Activated naive CD4-positive, alpha-beta T cell (primary cell): Measurements from ENCODE around the gene DRAM2.
A peak's percentile ranks its signal among the peaks of the same experiment; 100 is the strongest.

ENCODE experiments used
- DNase-seq, 4 experiments: peaks; one replicate each; lab custom pipeline; 2025; lab: John Stamatoyannopoulos, UW

Gene DRAM2

GRCh38 chr1:111139956-111140679, at the start of gene DRAM2, which contains the start of gene CEPT1:
Gene DRAM2 (minus strand): TSS chr1:111140093. CDS start chr1:111131554, 8,539 bp downstream.
Gene CEPT1 (plus strand): TSS chr1:111140223. CDS start chr1:111147715, 7,492 bp downstream.
- DNase-seq, result peak; percentile 51 to 85 (median 68)

DNA sequence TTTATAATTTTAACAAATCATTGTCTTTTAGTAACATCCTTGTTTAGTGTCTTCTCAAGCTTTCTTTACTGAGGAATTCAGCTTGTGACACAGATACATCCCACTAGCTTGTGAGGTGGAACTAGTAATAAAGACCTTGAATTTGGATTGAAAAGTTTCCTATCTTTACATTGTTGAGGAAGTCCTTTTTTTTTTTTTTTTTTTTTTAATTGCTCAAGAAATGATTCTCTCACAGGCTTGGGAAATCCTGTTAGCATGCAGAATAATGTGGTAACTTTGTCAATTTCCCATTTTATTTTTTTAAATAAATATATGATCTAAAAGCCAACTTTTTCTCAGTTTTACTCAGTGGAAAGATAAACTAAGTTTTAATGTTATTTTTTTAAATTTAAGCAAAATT, 44.8 kb upstream of the DRAM2 start:
- DNase-seq, result no peak

- DNase-seq, result no peak
These were observed 43.6 kb upstream of the DRAM2 start for GRCh38 chr1:111183308-111184069.

DNA sequence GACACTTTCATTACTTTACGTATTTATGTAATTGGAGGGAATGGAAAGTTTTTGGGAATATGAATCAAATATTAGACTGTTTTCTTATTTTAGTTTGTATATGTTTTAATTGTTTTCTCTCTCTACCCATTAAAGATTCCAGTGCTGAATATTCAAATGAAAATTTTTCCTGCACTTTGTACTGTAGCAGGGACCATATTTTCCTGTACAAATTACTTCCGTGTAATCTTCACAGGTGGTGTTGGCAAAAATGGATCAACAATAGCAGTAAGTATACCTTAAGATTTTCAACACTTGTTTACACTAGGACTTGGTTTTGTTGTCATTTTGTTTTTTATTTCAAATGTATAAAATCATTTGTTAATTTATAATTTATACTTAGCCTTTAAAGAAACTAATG, 42.2 kb upstream of the DRAM2 start:
- no peak for DNase-seq

- DNase-seq, result no peak
These were observed 40.2 kb upstream of the DRAM2 start for GRCh38 chr1:111179968-111180533.

DNA sequence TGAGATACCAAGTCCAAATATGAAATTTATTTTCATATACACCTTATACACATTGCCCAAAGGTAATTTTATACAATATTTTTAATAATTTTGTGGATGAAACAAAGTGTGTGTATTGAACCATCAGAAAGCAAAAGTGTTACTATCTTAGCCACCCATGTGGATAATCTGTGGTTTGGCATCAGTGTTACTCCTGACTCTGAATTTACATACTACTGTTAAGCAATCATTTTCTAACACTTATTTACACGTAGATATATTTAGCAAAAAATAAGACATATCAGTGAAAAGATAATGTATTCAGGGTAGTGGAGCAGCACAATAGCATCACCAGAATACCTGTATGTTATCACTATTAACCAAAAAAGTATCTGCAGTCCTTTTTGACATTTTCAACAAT, 36.8 kb upstream of the DRAM2 start:
- DNase-seq, result no peak

DNA sequence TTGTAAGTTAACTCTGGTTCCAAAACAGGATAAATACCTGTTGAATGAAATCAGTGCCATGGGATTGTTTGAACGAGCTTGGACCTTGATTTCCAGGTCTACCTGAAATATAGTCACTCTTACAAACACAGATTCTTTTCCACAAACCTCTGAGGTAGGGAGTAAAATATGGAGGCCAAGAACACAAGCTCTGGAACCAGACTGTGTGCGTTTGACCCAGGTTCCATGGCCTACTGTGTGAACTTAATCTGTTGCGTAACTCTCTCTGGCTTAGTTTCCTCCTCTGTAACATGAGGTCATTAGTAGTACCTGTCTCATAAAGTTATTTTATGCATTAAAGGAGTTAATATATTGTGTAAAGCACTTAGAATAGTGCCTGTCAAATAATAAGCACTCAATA, 35.5 kb upstream of the DRAM2 start:
- no peak for DNase-seq

GRCh38 chr1:111174070-111174469, 34.2 kb upstream of the DRAM2 start:
- no peak for DNase-seq

DNA sequence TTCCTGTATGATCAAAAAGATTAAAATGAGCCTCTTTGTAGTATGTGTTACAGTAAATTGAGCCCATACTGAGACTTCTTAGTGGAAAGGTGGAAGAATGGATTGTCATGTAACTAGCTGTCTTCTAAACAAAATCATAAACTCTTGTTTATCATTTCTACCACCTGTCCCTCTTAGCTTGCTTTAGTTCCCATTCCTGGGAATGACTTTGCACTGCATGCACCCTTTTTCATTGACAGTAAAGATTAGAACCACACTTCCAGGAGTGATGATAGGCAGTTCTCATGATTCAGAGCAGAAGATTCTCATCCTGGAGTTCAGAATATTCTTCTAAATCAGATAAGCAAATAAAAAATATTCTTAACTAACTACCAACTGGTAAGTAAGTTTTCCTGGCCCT, 32.6 kb upstream of the DRAM2 start:
- no peak for DNase-seq

GRCh38 chr1:111164151-111164550, 24.3 kb upstream of the DRAM2 start:
- DNase-seq, result no peak

DNA sequence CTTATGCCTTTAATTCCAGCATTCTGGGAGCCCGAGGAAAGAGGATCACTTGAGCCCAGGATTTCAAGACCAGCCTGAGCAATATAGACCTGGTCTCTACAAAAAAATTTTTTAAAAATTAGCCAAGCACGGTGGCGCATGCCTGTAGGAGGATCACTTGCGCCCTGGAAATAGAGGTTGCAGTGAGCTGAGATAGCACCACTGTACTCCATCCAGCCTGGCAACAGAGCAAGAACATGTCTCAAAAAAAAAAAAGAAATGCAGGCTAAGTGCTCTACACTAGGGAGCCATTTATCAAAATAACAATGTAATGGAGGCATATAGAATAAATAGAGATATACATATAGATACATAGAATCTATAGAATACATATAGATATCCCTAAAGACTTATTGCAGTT, 23.5 kb upstream of the DRAM2 start:
- no peak for DNase-seq

DNA sequence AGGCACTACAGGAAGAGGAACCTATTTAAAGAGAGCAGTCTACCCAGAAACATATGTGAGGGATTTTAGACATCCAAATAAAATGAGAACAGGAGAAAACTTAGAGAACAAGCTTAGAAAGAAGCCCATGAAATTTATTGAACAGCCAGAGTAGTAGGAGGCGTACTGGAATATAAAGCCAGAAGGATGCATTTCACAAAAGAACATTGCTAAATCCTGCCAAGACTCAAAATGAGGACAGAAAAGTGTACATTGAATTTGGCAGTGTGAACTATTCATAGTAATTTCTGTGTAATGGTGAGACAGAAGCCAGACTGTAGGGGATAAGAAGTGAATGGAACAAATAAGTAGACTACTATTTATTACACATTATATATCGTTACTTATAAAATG, 22.6 kb upstream of the DRAM2 start:
- DNase-seq, result no peak

- no peak for DNase-seq
These were observed 22.1 kb upstream of the DRAM2 start for GRCh38 chr1:111161843-111162487.

- no peak for DNase-seq
These were observed 17.5 kb upstream of the DRAM2 start for GRCh38 chr1:111157431-111157830.

DNA sequence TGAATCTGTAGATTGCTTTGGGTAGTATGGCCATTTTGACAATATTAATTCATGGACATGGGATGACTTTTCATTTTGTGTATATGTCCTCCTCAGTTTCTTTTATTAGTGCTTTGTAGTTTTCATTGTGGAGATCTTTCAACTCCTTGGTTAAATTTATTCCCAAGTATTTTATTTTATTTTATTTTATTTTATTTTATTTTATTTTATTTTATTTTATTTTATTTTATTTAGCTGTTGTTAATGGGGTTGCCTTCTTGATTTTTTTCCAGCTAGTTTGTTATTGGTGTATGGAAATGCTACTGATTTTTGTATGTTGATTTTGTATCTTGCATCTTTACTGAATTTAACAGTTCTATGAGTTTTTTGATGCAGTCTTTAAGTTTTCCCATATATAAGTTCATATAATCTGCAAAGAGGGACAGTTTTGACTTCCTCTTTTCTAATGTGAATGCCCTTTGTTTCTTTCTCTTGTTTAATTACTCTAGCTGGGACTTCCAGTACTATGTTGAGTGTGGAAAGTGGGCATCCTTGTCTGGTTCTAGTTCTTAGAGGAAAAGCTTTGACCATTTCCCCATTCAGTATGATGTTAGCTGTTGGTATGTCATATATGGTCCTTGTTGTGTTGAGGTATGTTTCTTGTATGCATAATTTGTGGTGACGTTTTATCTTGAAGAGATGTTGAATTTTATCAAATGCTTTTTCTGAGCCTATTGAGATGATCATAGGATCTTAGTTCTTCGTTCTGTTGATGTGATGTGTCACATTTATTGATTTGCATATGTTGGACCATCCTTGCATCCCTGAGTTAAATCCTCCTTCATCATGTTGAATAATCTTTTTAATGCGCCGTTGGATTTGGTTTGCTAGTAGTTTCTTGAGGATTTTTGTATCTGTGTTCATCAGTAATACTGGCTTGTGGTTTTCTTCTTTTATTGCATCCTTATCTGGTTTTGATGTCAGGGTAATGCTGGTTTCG, 14.4 kb upstream of the DRAM2 start:
- no peak for DNase-seq

- no peak for DNase-seq
These were observed 11.9 kb upstream of the DRAM2 start for GRCh38 chr1:111151838-111152237.

- DNase-seq, result no peak
These were observed 8.5 kb upstream of the DRAM2 start for GRCh38 chr1:111148376-111148881.

- DNase-seq, result no peak
These were observed 8.1 kb upstream of the DRAM2 start for GRCh38 chr1:111147948-111148347.

GRCh38 chr1:111145963-111146768, 6.3 kb upstream of the DRAM2 start:
- DNase-seq, result no peak

DNA sequence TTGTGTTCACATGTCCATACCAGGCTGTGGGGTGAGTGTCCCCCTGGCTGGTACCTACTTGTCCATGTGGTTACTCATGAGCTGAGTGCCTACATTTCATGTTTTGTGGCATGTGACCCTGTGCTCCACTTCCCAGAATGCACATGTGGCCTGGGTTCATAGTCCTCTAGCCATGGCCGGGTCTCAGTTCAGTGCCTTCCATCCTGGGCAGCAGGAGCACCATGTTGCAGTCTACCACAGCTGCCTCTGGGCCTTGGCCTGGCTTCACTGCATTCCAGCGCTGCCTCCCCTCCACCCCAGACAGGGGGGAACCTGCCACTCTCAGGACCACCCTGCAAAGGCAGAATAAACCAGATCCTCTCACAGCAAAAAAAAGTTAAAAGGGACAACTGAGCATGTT, 5.6 kb upstream of the DRAM2 start:
- no peak for DNase-seq
